ENCODE results near the gene KCND3.

GRCh38 chr1:111756124-111756513 is 233.3 kb downstream of the KCND3 start:
- TF ChIP-seq CTCF (IDR thresholded peaks at IDR 0.05; ENCODE audit: insufficient read depth, low read length) (no peak), GABPA (IDR thresholded peaks at IDR 0.05; ENCODE audit: low read depth) (no peak)
